ENCODE results near the gene FOXB2.

GRCh38 chr9:76984486-76984885, 35.0 kb upstream of the FOXB2 start:
- TF ChIP-seq EP300 (IDR thresholded peaks at IDR 0.05) (no peak), CTCF (IDR thresholded peaks at IDR 0.05) (no peak)
